Ammon's horn (tissue), 1 donor: Measurements from ENCODE around the gene AKAP6.
"Not testable (repeated sequence)": the region's sequence is repeated elsewhere in the genome, so short reads cannot be mapped to it uniquely, and the experiment has no call there.

Experiments
- DNase-seq: peaks from one replicate; pipeline ENCODE4 v3.0.0-alpha.2; 2016; ENCODE audit warnings: low spot score

The AKAP6 gene

DNA sequence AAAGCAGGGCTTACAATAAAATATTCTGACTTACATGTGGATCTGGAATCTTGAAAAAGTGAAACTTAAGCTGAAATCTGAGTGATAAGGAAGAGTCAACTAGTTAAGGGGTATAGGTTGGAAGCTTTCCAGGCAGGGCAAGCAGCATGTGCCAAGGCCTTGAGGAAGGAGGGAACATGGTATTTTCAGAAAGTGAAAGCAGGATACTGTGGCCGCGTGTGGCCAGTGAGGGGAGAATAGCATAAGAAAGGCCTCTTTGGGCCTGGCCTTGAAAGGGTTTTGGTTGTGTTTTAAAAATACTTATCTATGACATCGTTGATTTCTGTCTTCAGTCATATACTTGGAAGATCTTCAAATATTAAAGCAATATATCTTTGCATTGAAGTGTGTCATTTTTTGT, 213.4 kb downstream of the AKAP6 start:
- DNase-seq = peak; percentile 15

DNA sequence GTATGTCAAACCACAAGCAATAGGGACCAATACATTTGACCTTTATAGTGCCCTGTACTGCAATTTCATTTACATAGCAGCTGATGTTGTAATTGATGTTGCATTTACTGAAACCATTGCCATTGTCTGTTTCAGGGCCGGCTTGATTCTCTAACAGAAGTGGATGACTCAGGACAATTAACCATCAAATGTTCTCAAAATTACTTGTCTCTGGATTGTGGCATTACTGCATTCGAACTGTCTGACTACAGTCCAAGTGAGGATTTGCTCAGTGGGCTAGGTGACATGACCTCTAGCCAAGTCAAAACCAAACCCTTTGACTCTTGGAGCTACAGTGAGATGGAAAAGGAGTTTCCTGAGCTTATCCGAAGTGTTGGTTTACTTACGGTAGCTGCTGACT, 216.0 kb downstream of the AKAP6 start:
- no peak for DNase-seq

DNA sequence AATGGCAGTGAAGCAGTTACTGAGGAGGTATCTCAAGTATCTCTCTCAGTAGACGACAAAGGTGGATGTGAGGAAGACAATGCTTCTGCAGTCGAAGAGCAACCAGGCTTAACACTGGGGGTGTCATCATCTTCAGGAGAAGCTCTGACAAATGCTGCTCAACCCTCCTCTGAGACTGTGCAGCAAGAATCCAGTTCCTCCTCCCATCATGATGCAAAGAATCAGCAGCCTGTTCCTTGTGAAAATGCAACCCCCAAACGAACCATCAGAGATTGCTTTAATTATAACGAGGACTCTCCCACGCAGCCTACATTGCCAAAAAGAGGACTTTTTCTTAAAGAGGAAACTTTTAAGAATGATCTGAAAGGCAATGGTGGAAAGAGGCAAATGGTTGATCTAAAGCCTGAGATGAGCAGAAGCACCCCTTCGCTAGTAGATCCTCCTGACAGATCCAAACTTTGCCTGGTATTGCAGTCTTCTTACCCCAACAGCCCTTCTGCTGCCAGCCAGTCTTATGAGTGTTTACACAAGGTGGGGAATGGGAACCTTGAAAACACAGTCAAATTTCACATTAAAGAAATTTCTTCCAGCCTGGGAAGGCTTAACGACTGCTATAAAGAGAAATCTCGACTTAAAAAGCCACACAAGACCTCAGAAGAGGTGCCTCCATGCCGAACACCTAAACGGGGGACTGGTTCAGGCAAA, 216.6 kb downstream of the AKAP6 start:
- peak; percentile 16 for DNase-seq

DNA sequence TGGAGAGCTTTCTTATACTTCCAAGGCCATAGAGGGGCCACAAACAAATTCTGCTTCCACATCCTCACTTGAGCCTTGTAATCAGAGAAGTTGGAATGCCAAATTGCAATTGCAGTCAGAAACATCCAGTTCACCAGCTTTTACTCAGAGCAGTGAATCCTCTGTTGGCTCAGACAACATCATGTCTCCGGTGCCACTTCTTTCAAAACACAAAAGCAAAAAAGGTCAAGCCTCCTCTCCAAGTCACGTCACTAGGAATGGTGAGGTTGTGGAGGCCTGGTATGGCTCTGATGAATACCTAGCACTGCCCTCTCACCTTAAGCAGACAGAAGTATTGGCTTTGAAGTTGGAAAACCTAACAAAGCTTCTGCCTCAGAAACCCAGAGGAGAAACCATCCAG, 217.1 kb downstream of the AKAP6 start:
- DNase-seq = no peak

DNA sequence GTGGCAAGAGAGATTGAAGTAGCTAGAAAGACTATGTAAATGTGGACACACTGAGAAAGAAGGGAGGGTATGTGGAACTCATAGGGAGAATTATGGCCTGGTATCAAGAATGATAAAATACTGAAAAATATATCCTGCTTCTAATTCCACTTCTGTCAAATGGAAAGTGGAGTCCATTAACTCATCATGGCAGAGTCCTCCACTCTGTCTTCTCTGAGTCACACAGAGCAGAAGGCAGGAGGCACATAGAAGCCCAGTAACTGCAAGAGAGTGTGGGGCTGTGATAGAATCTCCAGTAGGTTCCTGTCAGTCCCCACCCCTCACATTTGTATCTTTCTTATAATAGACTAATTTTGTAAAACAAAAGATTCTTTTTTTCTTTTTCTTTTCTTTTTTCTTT, 223.7 kb downstream of the AKAP6 start:
- no peak for DNase-seq

DNA sequence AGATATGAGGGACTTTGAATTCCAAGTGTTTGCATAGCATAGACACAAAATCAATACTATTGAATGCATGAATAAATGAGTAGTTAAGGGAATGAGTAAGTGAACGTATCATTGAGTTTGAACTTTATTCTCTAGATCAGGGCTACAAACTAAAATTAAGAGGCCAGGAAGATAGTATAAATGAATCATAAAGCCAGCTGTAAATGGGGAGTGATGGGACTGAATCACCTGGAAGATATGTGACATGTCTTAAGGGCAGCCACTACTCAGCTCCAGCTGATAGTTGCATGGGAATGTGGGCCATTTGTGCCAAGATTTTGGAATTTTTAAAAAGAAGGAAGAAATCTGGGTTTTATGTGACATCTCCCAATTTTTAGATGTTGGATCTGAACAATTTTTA, 229.9 kb downstream of the AKAP6 start:
- no peak for DNase-seq

GRCh38 chr14:32559590-32559989, 230.5 kb downstream of the AKAP6 start:
- DNase-seq = no peak

DNA sequence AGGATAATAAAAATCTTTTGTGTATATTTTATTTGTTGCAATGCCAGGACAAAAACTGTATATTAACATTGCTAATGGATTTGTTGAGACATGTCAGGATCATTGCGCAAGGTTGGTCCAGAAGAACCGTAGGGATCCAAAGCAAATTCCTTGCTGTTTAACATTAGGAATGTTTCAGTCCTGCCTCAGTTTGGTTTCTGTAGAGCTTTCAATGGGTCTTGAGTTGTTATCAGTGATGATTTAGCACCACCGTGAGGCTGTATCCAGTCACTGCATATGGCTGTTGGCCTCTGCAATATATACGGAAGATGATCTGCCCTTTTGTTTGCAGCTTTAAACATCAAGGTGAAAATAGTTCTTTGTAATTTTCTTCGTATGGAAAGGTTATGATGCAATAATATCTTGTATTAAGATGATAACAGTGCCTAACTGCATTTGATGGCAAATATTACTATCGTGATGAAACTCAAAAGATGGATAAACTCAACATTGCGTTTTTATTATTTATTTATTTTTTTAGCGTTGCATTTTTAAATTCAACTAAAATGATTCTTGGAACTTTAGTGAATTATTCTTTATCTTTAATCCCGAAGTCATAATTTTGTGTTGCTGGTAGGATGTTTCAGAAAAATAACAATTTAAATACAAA, 231.2 kb downstream of the AKAP6 start:
- peak; percentile 93 for DNase-seq

DNA sequence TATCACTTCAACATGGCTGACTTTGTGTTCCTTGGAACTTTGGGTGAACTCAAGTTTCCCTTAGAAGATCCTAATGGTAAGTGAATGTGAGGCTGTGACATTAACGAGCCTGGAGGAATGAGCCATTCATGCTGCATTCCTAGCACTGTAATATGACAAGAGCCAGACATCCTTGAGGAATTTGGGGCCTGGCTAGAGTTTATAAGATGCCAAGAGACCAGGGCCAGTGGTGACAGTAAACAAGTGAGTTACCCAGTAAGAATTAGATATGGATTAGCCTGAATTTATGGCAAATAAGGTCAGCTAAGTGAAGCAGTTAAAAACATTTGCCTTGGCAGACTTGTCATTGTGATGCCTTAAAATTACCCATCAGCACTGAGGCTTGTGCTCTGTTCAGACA, 232.4 kb downstream of the AKAP6 start:
- DNase-seq = no peak

DNA sequence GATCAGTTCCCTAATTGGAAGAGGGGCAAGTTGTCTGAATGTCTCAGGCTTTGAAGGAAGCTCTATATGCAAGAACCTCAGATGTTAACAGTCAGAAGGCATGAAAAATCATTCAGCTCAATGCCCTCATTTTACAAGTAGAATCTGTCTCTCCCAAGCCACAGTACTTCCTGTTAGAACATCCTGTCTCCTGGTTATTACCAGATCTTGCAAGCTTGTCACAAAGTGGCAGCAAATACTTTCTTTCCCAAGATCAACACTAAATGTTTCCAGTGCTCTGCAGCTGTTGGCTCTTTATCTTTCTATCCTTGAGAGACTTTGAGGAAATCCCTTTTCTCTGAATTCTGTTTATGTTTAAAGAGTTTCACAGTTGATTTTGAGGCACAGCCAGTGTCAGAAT, 235.5 kb downstream of the AKAP6 start:
- DNase-seq = peak; percentile 34

GRCh38 chr14:32565256-32565655, 236.2 kb downstream of the AKAP6 start:
- no peak for DNase-seq

- no peak for DNase-seq
Measured at GRCh38 chr14:32567543-32568384, 238.7 kb downstream of the AKAP6 start.

DNA sequence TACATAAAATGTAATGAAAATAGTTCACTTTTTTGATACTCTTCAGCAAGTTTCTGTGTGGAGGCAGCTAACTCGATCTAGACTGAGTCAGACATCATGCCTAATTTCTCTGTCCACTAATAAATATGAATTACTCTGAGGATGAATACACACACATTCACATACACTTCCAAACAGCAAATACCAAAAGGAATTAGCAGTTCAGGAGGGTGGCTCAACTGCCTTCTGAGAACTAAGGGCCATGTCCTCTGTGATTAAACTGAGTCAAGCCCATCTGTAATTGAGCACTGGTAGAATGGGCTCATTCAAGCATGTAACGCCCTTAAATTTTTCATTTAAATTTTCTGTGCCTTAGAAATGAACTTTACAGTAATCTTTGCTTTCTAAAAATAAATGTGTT, 242.5 kb downstream of the AKAP6 start:
- DNase-seq = no peak

GRCh38 chr14:32571995-32572866, 243.1 kb downstream of the AKAP6 start:
- DNase-seq = no peak

- no peak for DNase-seq
Measured at GRCh38 chr14:32572867-32573150, 243.7 kb downstream of the AKAP6 start.

DNA sequence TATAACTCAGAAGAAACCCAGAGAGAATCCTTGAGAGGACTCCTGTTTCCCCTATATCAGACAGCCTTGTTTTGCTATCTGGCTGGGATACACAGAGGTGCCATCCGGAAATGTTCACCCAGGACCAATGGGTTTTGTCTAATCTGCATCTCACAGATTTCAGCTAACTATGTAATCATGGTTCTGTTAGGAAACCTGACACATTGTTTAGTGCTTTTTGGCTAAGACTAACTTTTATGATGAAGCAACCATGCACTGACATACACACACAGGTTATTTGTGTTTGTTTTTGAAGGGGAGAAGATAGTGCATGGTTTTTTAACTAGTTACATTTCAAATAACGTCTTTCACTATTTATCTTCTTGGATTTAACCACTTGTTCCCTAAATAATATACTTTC, 245.2 kb downstream of the AKAP6 start:
- DNase-seq = no peak

GRCh38 chr14:32576088-32576795, 247.1 kb downstream of the AKAP6 start:
- DNase-seq = peak; percentile 87

GRCh38 chr14:32576977-32577376, 247.9 kb downstream of the AKAP6 start:
- no peak for DNase-seq

- no peak for DNase-seq
Measured at GRCh38 chr14:32578181-32578580, 249.1 kb downstream of the AKAP6 start.

DNA sequence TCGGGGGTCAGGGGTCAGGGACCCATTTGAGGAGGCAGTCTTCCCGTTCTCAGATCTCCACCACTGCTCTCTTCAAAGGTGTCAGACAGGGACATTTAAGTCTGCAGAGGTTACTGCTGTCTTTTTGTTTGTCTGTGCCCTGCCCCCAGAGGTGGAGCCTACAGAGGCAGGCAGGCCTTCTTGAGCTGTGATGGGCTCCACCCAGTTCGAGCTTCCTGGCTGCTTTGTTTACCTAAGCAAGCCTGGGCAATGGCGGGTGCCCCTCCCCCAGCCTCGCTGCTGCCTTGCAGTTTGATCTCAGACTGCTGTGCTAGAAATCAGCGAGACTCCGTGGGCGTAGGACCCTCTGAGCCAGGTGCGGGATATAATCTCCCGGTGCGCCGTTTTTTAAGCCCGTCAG, 254.3 kb downstream of the AKAP6 start:
- DNase-seq = not testable (repeated sequence)

- no peak for DNase-seq
Measured at GRCh38 chr14:32584079-32584478, 255.0 kb downstream of the AKAP6 start.

- no peak for DNase-seq
Measured at GRCh38 chr14:32587461-32587860, 258.4 kb downstream of the AKAP6 start.
